SIG-M5 (cell line): ENCODE data around the gene MS4A15.
"Not testable (repeated sequence)": the region's sequence is repeated elsewhere in the genome, so short reads cannot be mapped to it uniquely, and the experiment has no call there.

Experiments
- DNase-seq: peaks from one replicate; lab custom pipeline; 2025; lab: John Stamatoyannopoulos, UW

Gene MS4A15

DNA sequence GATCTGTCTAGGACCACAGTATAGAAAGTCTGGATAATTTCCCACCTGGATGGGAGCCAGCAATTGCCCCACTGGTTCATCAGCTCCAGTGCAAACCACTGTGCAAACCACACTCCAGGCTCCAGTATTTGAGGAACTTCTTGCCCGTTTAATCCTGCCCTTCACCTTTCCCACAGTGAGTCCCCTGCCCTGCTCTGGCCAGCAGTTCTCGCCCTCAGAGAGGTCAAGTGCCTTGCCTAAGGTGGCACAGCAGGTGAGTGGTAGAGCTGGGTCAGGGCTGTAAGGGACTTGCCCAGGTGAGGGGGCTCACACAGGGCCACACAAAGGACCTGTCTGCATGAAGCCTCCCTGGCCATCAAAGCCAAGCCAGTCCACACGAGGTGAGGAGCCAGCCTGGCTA lies 52.6 kb downstream of the MS4A15 start:
- DNase-seq: no peak

GRCh38 chr11:60809691-60810090 lies 53.0 kb downstream of the MS4A15 start:
- no peak for DNase-seq

- no peak for DNase-seq
Observed at GRCh38 chr11:60810151-60810550, 53.5 kb downstream of the MS4A15 start.

DNA sequence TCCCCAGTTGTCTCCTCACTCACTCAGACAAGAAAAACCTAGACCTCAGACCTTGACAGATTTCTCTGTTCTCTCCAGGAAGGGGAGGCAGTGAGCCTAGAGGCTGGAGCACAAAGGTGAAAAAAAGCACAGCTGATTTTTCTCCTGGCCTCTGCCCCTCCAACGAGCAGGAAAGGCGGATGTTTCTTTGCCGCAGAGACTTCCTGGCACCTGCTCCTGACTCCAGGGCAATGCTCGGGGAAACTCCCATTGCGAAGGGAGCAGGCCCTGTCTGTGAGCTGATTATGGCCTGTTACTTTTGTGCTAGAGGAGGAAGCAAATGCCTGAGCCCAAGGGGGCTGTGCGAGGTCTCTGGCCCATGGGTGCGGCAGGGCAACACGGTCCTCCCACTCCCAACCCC lies 53.9 kb downstream of the MS4A15 start:
- no peak for DNase-seq

GRCh38 chr11:60813324-60813723 lies 56.7 kb downstream of the MS4A15 start:
- no peak for DNase-seq

GRCh38 chr11:60814112-60814511 lies 57.4 kb downstream of the MS4A15 start:
- DNase-seq: no peak

DNA sequence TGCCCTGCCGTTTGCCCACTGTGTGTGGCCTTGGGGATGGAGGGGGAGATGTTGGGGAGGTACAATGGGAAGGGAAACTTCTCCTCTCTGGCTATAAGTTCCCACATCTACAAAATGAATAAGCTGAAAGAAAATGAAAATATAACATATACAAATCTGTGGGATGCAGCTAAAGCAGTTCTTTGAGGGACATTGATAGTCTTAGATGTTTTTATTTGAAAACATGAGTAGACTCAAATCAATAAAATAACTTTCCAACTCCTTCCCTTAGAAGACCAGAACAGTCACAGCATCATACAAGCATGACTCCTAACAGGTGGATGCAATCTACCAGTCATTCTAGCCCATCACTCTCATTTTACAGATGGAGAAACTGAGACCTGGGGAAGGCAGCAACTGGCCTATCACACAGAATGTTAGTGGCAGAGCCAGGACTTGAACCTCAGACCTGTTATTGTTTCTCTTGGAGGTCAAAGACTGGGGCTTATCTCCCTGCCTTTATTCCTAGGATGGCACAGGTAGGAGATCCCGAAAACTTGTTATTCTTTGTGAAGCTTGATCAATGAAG lies 60.0 kb downstream of the MS4A15 start:
- DNase-seq: no peak

DNA sequence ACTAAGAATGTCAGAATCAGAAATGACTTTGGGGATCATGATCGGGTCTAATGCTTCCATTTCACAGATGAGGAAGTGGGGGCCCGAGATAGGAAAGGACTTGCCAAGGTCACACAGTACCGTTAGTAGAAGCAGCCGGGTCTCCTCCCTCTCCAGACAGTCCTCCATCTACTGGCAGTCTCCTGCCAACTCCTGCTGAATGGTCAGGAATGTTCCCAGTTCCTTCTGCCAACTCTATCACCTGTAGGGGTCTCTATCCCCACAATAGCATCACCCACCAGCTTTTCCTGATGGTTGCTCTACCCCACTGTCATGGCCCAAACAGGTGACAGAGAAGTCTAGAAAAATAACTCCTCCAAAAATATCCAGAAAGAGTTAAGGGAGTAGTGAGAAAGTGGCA lies 61.4 kb downstream of the MS4A15 start:
- no peak for DNase-seq

DNA sequence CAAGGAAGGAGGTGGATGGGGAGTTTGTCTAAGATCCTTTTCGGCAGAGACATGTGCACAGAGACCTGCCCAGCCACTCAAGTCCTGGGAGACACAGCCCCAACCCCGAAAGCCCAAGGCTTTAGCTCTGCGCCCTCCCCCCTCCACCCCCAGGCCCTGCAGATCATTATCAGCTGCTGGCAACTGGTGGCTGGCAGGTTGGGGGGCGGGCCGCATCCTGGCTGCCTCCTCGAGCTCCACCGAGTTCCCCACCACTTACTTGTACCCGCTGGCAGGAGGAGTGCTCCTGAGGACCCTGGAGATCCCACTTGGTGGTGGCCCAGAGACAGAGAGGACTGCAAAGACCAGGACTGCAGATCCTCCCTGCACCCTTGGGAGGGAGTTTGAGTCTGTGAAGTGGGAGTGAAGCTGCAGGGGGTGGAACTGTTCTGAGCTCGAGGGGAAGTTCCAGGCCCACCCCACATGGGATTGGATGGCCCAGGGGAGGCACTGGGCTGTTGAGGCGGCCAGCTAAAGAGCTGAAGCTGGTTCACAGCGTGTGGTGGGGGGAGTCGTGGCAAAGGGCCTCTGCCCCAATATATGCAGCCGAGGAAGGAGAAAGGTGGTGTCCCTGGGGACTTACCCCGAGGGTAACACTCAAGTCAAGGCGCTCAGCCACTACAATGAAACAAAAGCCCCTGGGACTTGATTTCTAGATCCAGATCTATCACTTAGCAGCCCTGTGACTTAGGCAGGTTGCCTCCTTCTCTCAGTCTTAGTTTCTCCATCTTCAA lies 65.3 kb downstream of the MS4A15 start:
- no peak for DNase-seq

DNA sequence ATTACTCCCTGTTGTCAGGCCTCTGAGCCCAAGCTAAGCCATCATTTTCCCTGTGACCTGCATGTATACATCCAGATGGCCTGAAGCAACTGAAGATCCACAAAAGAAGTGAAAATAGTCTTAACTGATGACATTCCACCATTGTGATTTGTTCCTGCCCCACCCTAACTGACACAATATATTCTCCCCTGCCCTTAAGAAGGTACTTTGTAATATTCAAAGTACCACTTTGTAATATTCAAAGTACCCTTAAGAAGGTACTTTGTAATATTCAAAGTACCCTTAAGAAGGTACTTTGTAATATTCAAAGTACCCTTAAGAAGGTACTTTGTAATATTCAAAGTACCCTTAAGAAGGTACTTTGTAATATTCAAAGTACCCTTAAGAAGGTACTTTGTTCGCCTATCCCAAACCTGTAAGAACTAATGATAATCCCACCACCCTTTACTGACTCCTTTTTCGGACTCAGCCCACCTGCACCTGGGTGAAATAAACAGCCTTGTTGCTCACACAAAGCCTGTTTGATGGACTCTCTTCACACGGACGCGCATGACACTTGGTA lies 67.2 kb downstream of the MS4A15 start:
- not testable (repeated sequence) for DNase-seq

GRCh38 chr11:60825118-60825517 lies 68.5 kb downstream of the MS4A15 start:
- no peak for DNase-seq

DNA sequence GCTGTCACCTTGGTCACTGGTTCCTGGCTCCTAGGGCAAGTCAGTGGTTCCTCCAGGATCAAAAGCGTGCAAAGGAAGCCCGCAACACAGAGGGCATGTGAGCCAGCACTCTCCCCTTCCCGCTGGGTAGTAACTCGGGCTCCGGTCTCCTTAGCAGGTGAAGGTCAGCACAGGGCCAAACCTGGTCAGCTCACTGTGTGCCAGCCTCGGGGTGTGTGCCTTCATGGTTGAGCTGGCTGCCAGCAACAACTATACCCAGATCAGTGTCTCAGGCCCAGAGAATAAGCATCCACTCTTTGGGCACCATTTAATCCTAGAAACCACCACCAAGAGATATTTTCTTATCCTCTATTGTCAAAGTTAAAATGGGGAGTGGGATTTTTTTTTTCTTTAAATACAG lies 69.1 kb downstream of the MS4A15 start:
- DNase-seq: no peak
